HG03045 (cell line): Measurements from ENCODE around the gene PTPRK.
"Not testable (repeated sequence)": the region's sequence is repeated elsewhere in the genome, so short reads cannot be mapped to it uniquely, and the experiment has no call there.

Source experiments
- ATAC-seq: cut with Tn5 transposase; IDR thresholded peaks from one replicate; pipeline ENCODE4 v1.9.1; 2021; ENCODE audit warnings: mild to moderate bottlenecking, moderate library complexity; ENCODE audit not compliant: unreplicated experiment

The PTPRK gene

GRCh38 chr6:128446497-128446896 lies 73.9 kb downstream of the PTPRK start:
- no peak for ATAC-seq

GRCh38 chr6:128443553-128443952 lies 76.8 kb downstream of the PTPRK start:
- ATAC-seq, result no peak

- ATAC-seq, result no peak
These were observed 80.8 kb downstream of the PTPRK start for GRCh38 chr6:128439627-128440026.

GRCh38 chr6:128438393-128438792 lies 82.0 kb downstream of the PTPRK start:
- ATAC-seq, result no peak

- no peak for ATAC-seq
These were observed 82.7 kb downstream of the PTPRK start for GRCh38 chr6:128437685-128438084.

GRCh38 chr6:128434752-128435151 lies 85.6 kb downstream of the PTPRK start:
- not testable (repeated sequence) for ATAC-seq

GRCh38 chr6:128432394-128432793 lies 88.0 kb downstream of the PTPRK start:
- no peak for ATAC-seq

GRCh38 chr6:128427139-128427538 lies 93.3 kb downstream of the PTPRK start:
- ATAC-seq, result no peak

GRCh38 chr6:128425856-128426255 lies 94.5 kb downstream of the PTPRK start:
- no peak for ATAC-seq

GRCh38 chr6:128422871-128423270 lies 97.5 kb downstream of the PTPRK start:
- no peak for ATAC-seq

- no peak for ATAC-seq
These were observed 98.2 kb downstream of the PTPRK start for GRCh38 chr6:128422200-128422599.

GRCh38 chr6:128421788-128422187 lies 98.6 kb downstream of the PTPRK start:
- ATAC-seq, result no peak

GRCh38 chr6:128417698-128418097 lies 102.7 kb downstream of the PTPRK start:
- no peak for ATAC-seq

GRCh38 chr6:128415387-128415786 lies 105.0 kb downstream of the PTPRK start:
- ATAC-seq, result no peak

GRCh38 chr6:128414943-128415342 lies 105.5 kb downstream of the PTPRK start:
- no peak for ATAC-seq

- no peak for ATAC-seq
These were observed 107.1 kb downstream of the PTPRK start for GRCh38 chr6:128413291-128413690.

- no peak for ATAC-seq
These were observed 107.7 kb downstream of the PTPRK start for GRCh38 chr6:128412680-128413079.

GRCh38 chr6:128410584-128410983 lies 109.8 kb downstream of the PTPRK start:
- no peak for ATAC-seq

GRCh38 chr6:128409003-128409402 lies 111.4 kb downstream of the PTPRK start:
- ATAC-seq, result no peak

GRCh38 chr6:128406453-128406852 lies 113.9 kb downstream of the PTPRK start:
- no peak for ATAC-seq

- ATAC-seq, result no peak
These were observed 116.6 kb downstream of the PTPRK start for GRCh38 chr6:128403618-128404444.

GRCh38 chr6:128400875-128401274 lies 119.5 kb downstream of the PTPRK start:
- ATAC-seq, result no peak

- no peak for ATAC-seq
These were observed 122.4 kb downstream of the PTPRK start for GRCh38 chr6:128397996-128398395.
